Measurements from ENCODE around the gene RAB42.

RAB42 gene

GRCh38 chr1:28644494-28644893 is 52.4 kb downstream of the RAB42 start:
- no peak for DNase-seq (ENCODE audit: extremely low read depth in 1 of 2, low read depth in 1 of 2)

Data from activated CD8-positive, alpha-beta memory T cell treated with anti-CD3 and anti-CD28 coated beads for 1 hour (primary cell).